CD4-positive, alpha-beta T cell (primary cell): ENCODE results near the gene CDC37L1. TPM values are rescaled to one million over a fixed set of nuclear protein-coding genes. Genes with fewer than 3 reads are reported as not detected.

Experiments used
- ATAC-seq: fragments of 200-7000 bp; cut with Tn5 transposase; one replicate; pipeline ENCODE4 v1.10.0; 2022; ENCODE audit warnings: mild to moderate bottlenecking; ENCODE audit not compliant: poor library complexity
- CTCF ChIA-PET: fragments of 350-600 bp; sonication (Branson Sonifier 250); formaldehyde crosslinking; loops from one replicate; lab custom pipeline; 2021; ENCODE audit warnings: antibody characterized with exemption, inconsistent platforms; lab: Charles Lee
- POLR2A ChIA-PET: fragments of 350-600 bp; sonication (Branson Sonifier 250); formaldehyde crosslinking; loops from one replicate; lab custom pipeline; 2021; ENCODE audit warnings: antibody characterized with exemption, inconsistent platforms; lab: Charles Lee
- DNase-seq, 14 experiments: peaks; one replicate each; pipeline ENCODE4 v3.0.0-alpha.2; 2013 to 2020; ENCODE audit warnings: mixed read lengths in 2 of 14
- H3K27ac ChIP-seq, 2 donors: one replicate each; pipeline versions ENCODE4 v1.5.1 to v1.7.0; 2013; ENCODE audit warnings: low read length in 2 of 2, low read depth in 1 of 2, mild to moderate bottlenecking in 1 of 2
- H3K27me3 ChIP-seq, 2 experiments: 1 replicate in 1 of 2; 2 replicates in 1 of 2; pipeline versions ENCODE4 v1.6.1 to v1.7.0; 2013; ENCODE audit warnings: low read length in 2 of 2, control low read depth in 1 of 2, mild to moderate bottlenecking in 1 of 2, moderate library complexity in 1 of 2; ENCODE audit not compliant: insufficient read depth in 2 of 2, control insufficient read depth in 1 of 2
- H3K36me3 ChIP-seq: one replicate; pipeline ENCODE4 v1.6.1; 2013; ENCODE audit warnings: low read length, control low read depth; ENCODE audit not compliant: insufficient read depth
- H3K4me1 ChIP-seq: one replicate; pipeline ENCODE4 v1.6.1; 2013; ENCODE audit warnings: low read length, control low read depth; ENCODE audit not compliant: insufficient read depth
- H3K4me3 ChIP-seq: one replicate; pipeline ENCODE4 v1.5.1; 2013; ENCODE audit warnings: mild to moderate bottlenecking, low read length, moderate library complexity
- H3K9me3 ChIP-seq, 2 experiments: 1 replicate in 1 of 2; 2 replicates in 1 of 2; pipeline versions ENCODE4 v1.6.1 to v1.7.0; 2013; ENCODE audit warnings: low read length in 2 of 2, mild to moderate bottlenecking in 2 of 2, control low read depth in 1 of 2, moderate library complexity in 1 of 2; ENCODE audit not compliant: control insufficient read depth in 1 of 2, insufficient read depth in 1 of 2
- H3K27ac Mint-ChIP-seq: one replicate; pipeline ENCODE4 v1.8.0; 2020; ENCODE audit warnings: mixed read lengths
- H3K27me3 Mint-ChIP-seq: one replicate; pipeline ENCODE4 v1.8.0; 2021; ENCODE audit warnings: mixed read lengths
- H3K36me3 Mint-ChIP-seq: one replicate; pipeline ENCODE4 v1.8.0; 2021; ENCODE audit warnings: low read depth, mixed read lengths
- H3K4me1 Mint-ChIP-seq: one replicate; pipeline ENCODE4 v1.8.0; 2021; ENCODE audit warnings: low read depth, mixed read lengths
- H3K4me3 Mint-ChIP-seq: one replicate; pipeline ENCODE4 v1.8.0; 2020; ENCODE audit warnings: mild to moderate bottlenecking, mixed read lengths
- H3K9me3 Mint-ChIP-seq: one replicate; pipeline ENCODE4 v1.8.0; 2020; ENCODE audit warnings: mixed read lengths
- CTCF ChIP-seq: fragments of 200-600 bp; IDR thresholded peaks from one replicate; pipeline ENCODE4 v1.8.0; 2022; ENCODE audit warnings: antibody characterized with exemption, mild to moderate bottlenecking
- intact Hi-C, 2 experiments: fragments of 100-400 bp; cut with DNase I in 1 of 2; cut with micrococcal nuclease in 1 of 2; formaldehyde crosslinking; loops; one replicate each; pipeline versions ENCODE4 v1.15.1 to v1.9.0; 2023 to 2025; cut with DNase I, micrococcal nuclease
- total RNA-seq, 174 experiments: library from RNA in 2 of 174; stranded (reverse) in 2 of 174; gene quantifications; one replicate each; pipeline ENCODE4 v1.2.3 and lab custom pipeline; 2021 to 2026

CDC37L1 gene
- total RNA-seq, 2 experiments from 2014 or later = 49.1 to 53.4 TPM

GRCh38 chr9:4700091-4700490, 20.7 kb downstream of the CDC37L1 start:
- ATAC-seq (no peak), DNase-seq (no peak)
- no peak overlapping the region for H3K4me3 ChIP-seq
- no peaks in the 10 kb centered on the region for H3K27me3 ChIP-seq
- no peak for TF ChIP-seq CTCF
- no peak overlapping the region for H3K4me3 Mint-ChIP-seq
- H3K4me1 Mint-ChIP-seq = peaks cover 20% of the 10 kb centered on the region
- H3K27ac Mint-ChIP-seq = no peak overlapping the region
- H3K27me3 Mint-ChIP-seq = no peaks in the 10 kb centered on the region
- POLR2A ChIA-PET = no interaction called here
- H3K36me3 Mint-ChIP-seq = peaks cover 91% of the 10 kb centered on the region
- H3K4me1 ChIP-seq = peaks cover 3% of the 10 kb centered on the region
- H3K27ac ChIP-seq = no peak overlapping the region
- intact Hi-C loops = no loop called here
- no peaks in the 10 kb centered on the region for H3K9me3 Mint-ChIP-seq
- CTCF ChIA-PET = no interaction called here
- no peaks in the 10 kb centered on the region for H3K9me3 ChIP-seq
- peaks cover 68% of the 10 kb centered on the region for H3K36me3 ChIP-seq

- H3K27me3 Mint-ChIP-seq = no peaks in the 10 kb centered on the region
- ATAC-seq (no peak), DNase-seq (no peak)
- no peaks in the 10 kb centered on the region for H3K4me1 ChIP-seq
- no peak overlapping the region for H3K4me3 ChIP-seq
- H3K27ac ChIP-seq = no peak overlapping the region
- peak overlapping the region; percentile 43 for H3K27ac Mint-ChIP-seq
- H3K9me3 Mint-ChIP-seq = no peaks in the 10 kb centered on the region
- no peak for TF ChIP-seq CTCF
- peaks cover 89% of the 10 kb centered on the region for H3K36me3 Mint-ChIP-seq
- H3K9me3 ChIP-seq = no peaks in the 10 kb centered on the region
- H3K27me3 ChIP-seq = no peaks in the 10 kb centered on the region
- ChIA-PET POLR2A (interaction anchor here (0.5 kb wide), 1 partner anchor 12 kb away, joined by 3 read pairs; no protein-coding TSS in a partner anchor), CTCF (no interaction called here)
- H3K4me3 Mint-ChIP-seq = no peak overlapping the region
- H3K36me3 ChIP-seq = peaks cover 63% of the 10 kb centered on the region
- peaks cover 15% of the 10 kb centered on the region for H3K4me1 Mint-ChIP-seq
- intact Hi-C loops = no loop called here
Measured at GRCh38 chr9:4700932-4701331, 21.6 kb downstream of the CDC37L1 start.

- ATAC-seq = no peak
- POLR2A ChIA-PET = no interaction called here
- Histone ChIP-seq H3K36me3 (peaks cover 67% of the 10 kb centered on the region), H3K27ac (no peak overlapping the region), H3K9me3 (no peaks in the 10 kb centered on the region), H3K4me1 (no peaks in the 10 kb centered on the region), H3K4me3 (no peak overlapping the region), H3K27me3 (no peaks in the 10 kb centered on the region)
- Mint-ChIP-seq H3K27me3 (no peaks in the 10 kb centered on the region), H3K27ac (peak overlapping the region; percentile 43), H3K36me3 (peaks cover 89% of the 10 kb centered on the region), H3K4me1 (peaks cover 11% of the 10 kb centered on the region), H3K9me3 (no peaks in the 10 kb centered on the region), H3K4me3 (no peak overlapping the region)
- intact Hi-C loops = no loop called here
- TF ChIP-seq CTCF = no peak
- CTCF ChIA-PET = interaction anchor here (0.9 kb wide), 1 partner anchor 26 kb away, joined by 3 read pairs; no protein-coding TSS in a partner anchor
- no peak for DNase-seq
Measured at GRCh38 chr9:4701526-4701925, 22.2 kb downstream of the CDC37L1 start.
